CD4-positive, alpha-beta T cell treated with Interleukin-6 at 100 ng/mL for 8 hours (primary cell): ENCODE results near the gene CIZ1.
"Not testable (repeated sequence)": the region's sequence is repeated elsewhere in the genome, so short reads cannot be mapped to it uniquely, and the experiment has no call there.

Experiments
- DNase-seq: peaks from one replicate; pipeline ENCODE4 v3.0.0-alpha.2; 2020; ENCODE audit warnings: mixed read lengths, low spot score

CIZ1 gene

GRCh38 chr9:128190516-128191405 is 611 bp downstream of the CIZ1 start:
- DNase-seq, result no peak

- DNase-seq, result no peak
Observed at GRCh38 chr9:128190013-128190412, 1.4 kb downstream of the CIZ1 start.

GRCh38 chr9:128188209-128188608 is 3.2 kb downstream of the CIZ1 start:
- DNase-seq, result no peak

GRCh38 chr9:128187361-128187760 is 4.0 kb downstream of the CIZ1 start:
- no peak for DNase-seq

GRCh38 chr9:128185979-128186965 is 5.1 kb downstream of the CIZ1 start:
- no peak for DNase-seq

GRCh38 chr9:128182893-128183588 is 8.3 kb downstream of the CIZ1 start:
- DNase-seq, result no peak

GRCh38 chr9:128181480-128181879 is 9.9 kb downstream of the CIZ1 start:
- not testable (repeated sequence) for DNase-seq

- no peak for DNase-seq
Observed at GRCh38 chr9:128180447-128180846, 10.9 kb downstream of the CIZ1 start.

- no peak for DNase-seq
Observed at GRCh38 chr9:128180001-128180400, 11.4 kb downstream of the CIZ1 start.

GRCh38 chr9:128178806-128179431 is 12.5 kb downstream of the CIZ1 start:
- DNase-seq, result no peak

GRCh38 chr9:128175726-128176125 is 15.6 kb downstream of the CIZ1 start:
- DNase-seq, result no peak

GRCh38 chr9:128175102-128175563 is 16.2 kb downstream of the CIZ1 start:
- DNase-seq, result no peak

- no peak for DNase-seq
Observed at GRCh38 chr9:128174062-128174461, 17.3 kb downstream of the CIZ1 start.

- DNase-seq, result no peak
Observed at GRCh38 chr9:128169925-128170324, 21.4 kb downstream of the CIZ1 start.

GRCh38 chr9:128169492-128169891 is 21.9 kb downstream of the CIZ1 start:
- no peak for DNase-seq

- no peak for DNase-seq
Observed at GRCh38 chr9:128168731-128169308, 22.6 kb downstream of the CIZ1 start.

GRCh38 chr9:128167209-128167608 is 24.2 kb downstream of the CIZ1 start:
- no peak for DNase-seq

- DNase-seq, result no peak
Observed at GRCh38 chr9:128166169-128166568, 25.2 kb downstream of the CIZ1 start.

- no peak for DNase-seq
Observed at GRCh38 chr9:128164307-128164885, 27.0 kb downstream of the CIZ1 start.

- DNase-seq, result no peak
Observed at GRCh38 chr9:128163523-128164306, 27.7 kb downstream of the CIZ1 start.
